Gastroesophageal sphincter (tissue), 3 donors: ENCODE measurements around the gene SEC24D.

Experiments used
- CTCF ChIP-seq, 4 experiments: fragments of 200-600 bp in 2 of 4; fragments of 450-650 bp in 2 of 4; sonication (generic) in 1 of 4; IDR thresholded peaks; one replicate each; pipeline ENCODE4 v1.5.1; 2017 to 2019; ENCODE audit warnings: antibody characterized with exemption in 4 of 4, mild to moderate bottlenecking in 2 of 4, moderate library complexity in 2 of 4
- POLR2A ChIP-seq, 2 donors: fragments of 450-650 bp; IDR thresholded peaks; one replicate each; pipeline ENCODE4 v1.6.1; 2017; ENCODE audit warnings: antibody characterized with exemption in 2 of 2, mild to moderate bottlenecking in 2 of 2, moderate library complexity in 1 of 2
- POLR2AphosphoS5 ChIP-seq: sonication (generic); formaldehyde crosslinking; IDR thresholded peaks from one replicate; pipeline ENCODE4 v1.6.1; 2017; ENCODE audit warnings: antibody characterized with exemption

- TF ChIP-seq CTCF (IDR thresholded peaks at IDR 0.05) (no peak), POLR2AphosphoS5 (no peak), POLR2A (IDR thresholded peaks at IDR 0.05) (no peak)
Observed at GRCh38 chr4:118879409-118879808, 43.5 kb upstream of the SEC24D start.
